Natural killer cell (primary cell): Measurements from ENCODE around the gene KCNMB2. TPM values are rescaled to one million over a fixed set of nuclear protein-coding genes. Genes with fewer than 3 reads are reported as not detected.

Experiments used
- ATAC-seq, 3 donors: fragments of 150-1000 bp in 2 of 3; fragments of 200-7000 bp in 1 of 3; cut with Tn5 transposase; 1 replicate in 1 of 3; 2 replicates in 2 of 3; pipeline ENCODE4 v1.10.0; 2021; ENCODE audit warnings: mild to moderate bottlenecking in 2 of 3, moderate library complexity in 2 of 3
- DNase-seq, 2 donors: peaks; one replicate each; pipeline versions ENCODE4 v3.0.0 to v3.0.0-alpha.2; 2013 to 2021; ENCODE audit warnings: mixed read lengths in 1 of 2
- H3K27ac ChIP-seq: one replicate; pipeline ENCODE4 v1.5.1; 2013; ENCODE audit warnings: mild to moderate bottlenecking, low read length
- H3K27me3 ChIP-seq: one replicate; pipeline ENCODE4 v1.6.1; 2013; ENCODE audit warnings: low read length; ENCODE audit not compliant: control insufficient read depth, insufficient read depth
- H3K36me3 ChIP-seq: one replicate; pipeline ENCODE4 v1.6.1; 2013; ENCODE audit warnings: low read length; ENCODE audit not compliant: control insufficient read depth, insufficient read depth
- H3K4me1 ChIP-seq: one replicate; pipeline ENCODE4 v1.6.1; 2013; ENCODE audit warnings: low read length; ENCODE audit not compliant: control insufficient read depth, insufficient read depth
- H3K4me3 ChIP-seq: one replicate; pipeline ENCODE4 v1.5.1; 2013; ENCODE audit warnings: low read length
- H3K9me3 ChIP-seq: one replicate; pipeline ENCODE4 v1.6.1; 2013; ENCODE audit warnings: low read length; ENCODE audit not compliant: control insufficient read depth, insufficient read depth
- H3K27ac Mint-ChIP-seq, 2 donors: one replicate each; pipeline ENCODE4 v1.8.0; 2022; ENCODE audit warnings: mild to moderate bottlenecking in 2 of 2, mixed read lengths in 2 of 2, moderate library complexity in 1 of 2
- H3K27me3 Mint-ChIP-seq, 2 donors: one replicate each; pipeline ENCODE4 v1.8.0; 2022; ENCODE audit warnings: low read depth in 2 of 2, mixed read lengths in 2 of 2
- H3K36me3 Mint-ChIP-seq: one replicate; pipeline ENCODE4 v1.8.0; 2022; ENCODE audit warnings: mixed read lengths
- H3K4me1 Mint-ChIP-seq, 2 donors: one replicate each; pipeline ENCODE4 v1.8.0; 2022; ENCODE audit warnings: mixed read lengths in 2 of 2
- H3K4me3 Mint-ChIP-seq: one replicate; pipeline ENCODE4 v1.8.0; 2022; ENCODE audit warnings: mild to moderate bottlenecking, moderate library complexity, mixed read lengths
- H3K9me3 Mint-ChIP-seq, 2 donors: one replicate each; pipeline ENCODE4 v1.8.0; 2022; ENCODE audit warnings: mixed read lengths in 2 of 2
- WGBS: methylation state at CpG from one replicate; pipeline ENCODE4 v1.1.7; 2013; ENCODE audit warnings: missing lambda C conversion rate; ENCODE audit not compliant: insufficient coverage; 5-methylcytosine and 5-hydroxymethylcytosine counted together
- intact Hi-C: fragments of 100-400 bp; cut with micrococcal nuclease; formaldehyde crosslinking; loops from one replicate; pipeline ENCODE4 v1.14.2; 2022
- total RNA-seq, 4 donors: library from RNA; stranded (reverse); fragments of 120-200 nt in 1 of 4; gene quantifications; one replicate each; pipeline versions ENCODE4 v1.2.3 to v1.2.4, GENCODE V29; 2013 to 2022
- TF ChIP-seq, protein P1 (sequence below): fragments of 200-600 bp; IDR thresholded peaks from one replicate; pipeline ENCODE4 v1.8.0; 2022; ENCODE audit warnings: antibody characterized with exemption

Gene KCNMB2
- total RNA-seq, 3 donors from 2014 or later (not counting 1 experiment from before 2014, with no cell fraction given): not detected

- intact Hi-C loops: no loop called here
- H3K4me1 ChIP-seq: no peaks in the 10 kb centered on the region
- no peaks in the 10 kb centered on the region for H3K9me3 ChIP-seq
- H3K27me3 ChIP-seq: no peaks in the 10 kb centered on the region
- no peaks in the 10 kb centered on the region for H3K4me1 Mint-ChIP-seq
- no peaks in the 10 kb centered on the region for H3K36me3 Mint-ChIP-seq
- no peaks in the 10 kb centered on the region for H3K36me3 ChIP-seq
- TF ChIP-seq, protein P1, sequence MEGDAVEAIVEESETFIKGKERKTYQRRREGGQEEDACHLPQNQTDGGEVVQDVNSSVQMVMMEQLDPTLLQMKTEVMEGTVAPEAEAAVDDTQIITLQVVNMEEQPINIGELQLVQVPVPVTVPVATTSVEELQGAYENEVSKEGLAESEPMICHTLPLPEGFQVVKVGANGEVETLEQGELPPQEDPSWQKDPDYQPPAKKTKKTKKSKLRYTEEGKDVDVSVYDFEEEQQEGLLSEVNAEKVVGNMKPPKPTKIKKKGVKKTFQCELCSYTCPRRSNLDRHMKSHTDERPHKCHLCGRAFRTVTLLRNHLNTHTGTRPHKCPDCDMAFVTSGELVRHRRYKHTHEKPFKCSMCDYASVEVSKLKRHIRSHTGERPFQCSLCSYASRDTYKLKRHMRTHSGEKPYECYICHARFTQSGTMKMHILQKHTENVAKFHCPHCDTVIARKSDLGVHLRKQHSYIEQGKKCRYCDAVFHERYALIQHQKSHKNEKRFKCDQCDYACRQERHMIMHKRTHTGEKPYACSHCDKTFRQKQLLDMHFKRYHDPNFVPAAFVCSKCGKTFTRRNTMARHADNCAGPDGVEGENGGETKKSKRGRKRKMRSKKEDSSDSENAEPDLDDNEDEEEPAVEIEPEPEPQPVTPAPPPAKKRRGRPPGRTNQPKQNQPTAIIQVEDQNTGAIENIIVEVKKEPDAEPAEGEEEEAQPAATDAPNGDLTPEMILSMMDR: no peak
- no peak for DNase-seq
- no peak overlapping the region for H3K4me3 Mint-ChIP-seq
- no peak overlapping the region for H3K27ac Mint-ChIP-seq
- peaks cover 5 to 11% of the 10 kb centered on the region in 2 donors for H3K9me3 Mint-ChIP-seq
- WGBS: 95% methylated on average over 5 of the region's 7 CpGs
- no peak for ATAC-seq
- no peaks in the 10 kb centered on the region for H3K27me3 Mint-ChIP-seq
- no peak overlapping the region for H3K4me3 ChIP-seq
- no peak overlapping the region for H3K27ac ChIP-seq
Observed at GRCh38 chr3:178625053-178625600, 88.9 kb downstream of the KCNMB2 start.

DNA sequence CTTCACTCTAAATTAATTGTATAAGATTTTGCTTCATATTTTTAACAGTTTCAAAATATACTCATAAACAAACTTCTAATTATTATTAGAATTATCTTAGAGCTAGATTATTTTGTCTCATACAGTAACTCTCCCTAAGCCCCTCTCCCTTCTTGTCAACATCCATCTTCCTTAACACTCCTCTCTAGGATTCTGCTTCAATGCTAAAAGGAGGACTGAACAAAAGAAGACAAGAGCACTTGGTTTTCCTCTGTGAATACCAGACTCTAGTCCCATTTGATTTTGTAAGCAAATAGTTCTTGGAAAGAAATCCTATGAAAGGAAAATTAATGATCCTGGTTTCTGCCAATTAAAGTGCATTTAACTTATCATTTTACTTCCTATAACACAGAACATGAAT, 91.8 kb downstream of the KCNMB2 start:
- TF ChIP-seq, protein P1: no peak
- H3K27ac ChIP-seq: no peak overlapping the region
- H3K27ac Mint-ChIP-seq: no peak overlapping the region

DNA sequence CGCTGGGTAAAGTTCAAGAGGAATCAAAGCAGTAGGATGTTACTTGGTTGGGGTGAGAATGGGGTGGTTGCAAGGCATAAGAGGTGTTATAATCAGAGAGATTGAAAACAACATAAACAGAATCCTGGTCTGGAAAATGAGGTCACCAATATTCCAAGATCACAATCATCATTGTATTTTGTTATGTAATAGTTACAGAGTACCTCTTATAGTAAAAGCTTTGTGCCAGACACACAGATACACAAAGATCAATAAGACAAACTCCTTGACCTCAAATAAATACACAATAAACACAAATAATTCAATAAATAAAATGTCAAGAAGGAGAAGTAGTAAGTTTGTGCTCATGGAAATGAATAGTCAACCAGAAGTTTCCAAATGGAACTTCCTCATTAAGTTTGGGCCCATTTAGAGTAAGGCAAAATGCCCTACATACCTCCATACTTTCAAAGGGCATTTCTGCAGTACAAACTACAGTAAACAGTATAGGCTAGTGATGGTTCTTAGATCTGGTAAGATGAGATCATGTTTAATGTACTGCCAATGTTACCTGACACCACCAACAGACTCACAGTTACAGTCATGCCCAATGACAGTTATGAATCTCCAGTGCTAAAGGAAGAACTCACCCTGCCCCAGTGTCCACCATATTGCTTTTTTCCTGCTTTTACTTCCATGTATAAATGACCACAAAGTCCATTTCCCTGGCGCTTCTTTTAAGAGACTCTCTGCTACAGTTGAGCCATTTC, 93.4 kb downstream of the KCNMB2 start:
- Mint-ChIP-seq H3K27me3 (no peaks in the 10 kb centered on the region), H3K36me3 (peaks cover 7% of the 10 kb centered on the region), H3K27ac (no peak overlapping the region), H3K9me3 (peaks cover 13 to 15% of the 10 kb centered on the region in 2 donors), H3K4me3 (no peak overlapping the region), H3K4me1 (no peaks in the 10 kb centered on the region)
- DNase-seq (no peak), ATAC-seq (no peak)
- TF ChIP-seq, protein P1: no peak
- WGBS: 89% methylated on average over 2 of the region's 2 CpGs
- H3K27ac ChIP-seq: no peak overlapping the region
- no peaks in the 10 kb centered on the region for H3K4me1 ChIP-seq
- intact Hi-C loops: no loop called here
- no peaks in the 10 kb centered on the region for H3K9me3 ChIP-seq
- no peaks in the 10 kb centered on the region for H3K27me3 ChIP-seq
- H3K36me3 ChIP-seq: no peaks in the 10 kb centered on the region
- H3K4me3 ChIP-seq: no peak overlapping the region

More for the DNA sequence above, 91.8 kb downstream of the KCNMB2 start:
- Histone ChIP-seq H3K4me1 (no peaks in the 10 kb centered on the region), H3K27me3 (no peaks in the 10 kb centered on the region), H3K4me3 (no peak overlapping the region), H3K36me3 (no peaks in the 10 kb centered on the region), H3K9me3 (no peaks in the 10 kb centered on the region)
- no peak for DNase-seq
- no peaks in the 10 kb centered on the region for H3K27me3 Mint-ChIP-seq
- intact Hi-C loops: no loop called here
- no peak overlapping the region for H3K4me3 Mint-ChIP-seq
- no peaks in the 10 kb centered on the region for H3K4me1 Mint-ChIP-seq
- peaks cover 7 to 11% of the 10 kb centered on the region in 2 donors for H3K9me3 Mint-ChIP-seq
- no peak for ATAC-seq
- H3K36me3 Mint-ChIP-seq: no peaks in the 10 kb centered on the region

- no peak overlapping the region for H3K4me3 Mint-ChIP-seq
- peaks cover 7% of the 10 kb centered on the region for H3K36me3 Mint-ChIP-seq
- peaks cover 14 to 17% of the 10 kb centered on the region in 2 donors for H3K9me3 Mint-ChIP-seq
- intact Hi-C loops: no loop called here
- no peak for ATAC-seq
- no peaks in the 10 kb centered on the region for H3K4me1 ChIP-seq
- H3K36me3 ChIP-seq: no peaks in the 10 kb centered on the region
- no peak for DNase-seq
- no peaks in the 10 kb centered on the region for H3K27me3 Mint-ChIP-seq
- WGBS: 54% methylated on average over 1 of the region's 1 CpG
- H3K4me1 Mint-ChIP-seq: no peaks in the 10 kb centered on the region
- H3K27ac Mint-ChIP-seq: no peak overlapping the region
- no peaks in the 10 kb centered on the region for H3K9me3 ChIP-seq
- H3K27me3 ChIP-seq: no peaks in the 10 kb centered on the region
- TF ChIP-seq, protein P1: no peak
- H3K4me3 ChIP-seq: no peak overlapping the region
- H3K27ac ChIP-seq: no peak overlapping the region
Observed at GRCh38 chr3:178631950-178632349, 95.7 kb downstream of the KCNMB2 start.
